ENCODE results near the gene PSG2.
A peak's percentile ranks its signal among the peaks of the same experiment; 100 is the strongest.
"Not testable (repeated sequence)": the region's sequence is repeated elsewhere in the genome, so short reads cannot be mapped to it uniquely, and the experiment has no call there.

Gene PSG2

DNA sequence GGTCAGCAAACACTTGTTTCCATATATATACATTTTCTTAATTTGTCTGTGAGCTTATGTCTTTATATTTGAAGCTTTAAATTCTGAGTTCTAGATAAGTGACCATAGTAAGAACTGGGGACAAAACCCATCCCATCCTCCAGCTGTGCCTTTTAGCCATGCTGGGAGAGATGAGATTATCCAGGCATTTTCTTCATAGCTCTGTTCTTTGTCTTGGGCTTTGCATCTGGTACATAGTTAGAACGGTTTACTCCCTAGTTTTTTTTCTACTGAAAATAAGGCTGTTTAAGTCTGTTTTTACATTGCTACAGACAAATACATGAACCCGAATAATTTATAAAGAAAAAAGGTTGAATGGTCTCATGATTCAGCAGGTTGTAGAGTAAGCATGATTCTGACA lies 35.9 kb downstream of the PSG2 start:
- not testable (repeated sequence) for H3K27ac ChIP-seq (ENCODE audit: low read depth, low read length); H3K4me3 ChIP-seq (ENCODE audit: low read length); H3K9me3 ChIP-seq (ENCODE audit: control insufficient read depth, insufficient read depth, low read length); H3K9me2 ChIP-seq (replicated peaks; ENCODE audit: control insufficient read depth, low read length); H3K79me2 ChIP-seq (ENCODE audit: control insufficient read depth, low read length); H3K4me1 ChIP-seq (ENCODE audit: control insufficient read depth, low read length); H3K27me3 ChIP-seq (ENCODE audit: control insufficient read depth, low read length); H3K36me3 ChIP-seq (ENCODE audit: control insufficient read depth, low read length); H4K20me1 ChIP-seq (ENCODE audit: control insufficient read depth, insufficient read depth, low read depth, low read length); H3F3A ChIP-seq (ENCODE audit: control insufficient read depth, insufficient read depth); H3K4me2 ChIP-seq (ENCODE audit: low read length)

DNA sequence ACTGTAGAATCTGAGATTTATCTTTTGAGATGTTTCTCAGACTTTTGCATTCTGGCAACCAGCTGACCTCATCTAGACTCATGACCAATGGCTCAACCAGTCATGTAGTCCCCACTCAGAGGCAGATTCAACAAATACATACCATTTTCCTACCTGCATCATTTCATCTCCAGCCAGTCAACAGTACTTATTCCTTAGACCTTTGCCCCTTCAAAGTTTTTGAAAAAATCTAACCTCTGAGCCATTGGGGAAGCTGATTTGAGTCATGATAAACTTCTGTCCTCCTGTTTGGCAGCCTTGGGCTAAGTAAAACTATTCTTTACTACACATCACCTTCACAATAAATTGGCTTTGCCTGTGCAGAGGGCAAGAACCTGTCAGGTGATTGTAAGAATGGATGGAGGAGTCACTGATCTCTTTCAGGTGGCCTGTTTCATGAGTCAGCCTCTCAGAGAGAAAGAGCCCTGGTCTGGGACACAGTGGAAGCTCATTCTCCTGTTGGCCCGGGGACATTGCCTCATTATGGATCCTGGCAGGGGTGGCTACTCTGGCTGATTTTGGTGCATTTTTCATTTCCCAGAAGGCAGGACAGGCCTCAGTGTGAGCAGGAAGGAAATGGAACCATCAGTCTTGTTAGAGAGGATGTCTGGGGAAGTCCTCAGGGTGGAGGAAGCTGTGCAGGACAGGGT lies 38.9 kb downstream of the PSG2 start:
- not testable (repeated sequence) for H3K9me3 ChIP-seq (ENCODE audit: control insufficient read depth, insufficient read depth, low read length); H3K79me2 ChIP-seq (ENCODE audit: control insufficient read depth, low read length); H3K4me1 ChIP-seq (ENCODE audit: control insufficient read depth, low read length); H3K9me2 ChIP-seq (replicated peaks; ENCODE audit: control insufficient read depth, low read length); H3K4me2 ChIP-seq (ENCODE audit: low read length); H3K27me3 ChIP-seq (ENCODE audit: control insufficient read depth, low read length); H3K27ac ChIP-seq (ENCODE audit: low read depth, low read length); H4K20me1 ChIP-seq (ENCODE audit: control insufficient read depth, insufficient read depth, low read depth, low read length); H3K36me3 ChIP-seq (ENCODE audit: control insufficient read depth, low read length); H3K4me3 ChIP-seq (ENCODE audit: low read length); H3F3A ChIP-seq (ENCODE audit: control insufficient read depth, insufficient read depth)

DNA sequence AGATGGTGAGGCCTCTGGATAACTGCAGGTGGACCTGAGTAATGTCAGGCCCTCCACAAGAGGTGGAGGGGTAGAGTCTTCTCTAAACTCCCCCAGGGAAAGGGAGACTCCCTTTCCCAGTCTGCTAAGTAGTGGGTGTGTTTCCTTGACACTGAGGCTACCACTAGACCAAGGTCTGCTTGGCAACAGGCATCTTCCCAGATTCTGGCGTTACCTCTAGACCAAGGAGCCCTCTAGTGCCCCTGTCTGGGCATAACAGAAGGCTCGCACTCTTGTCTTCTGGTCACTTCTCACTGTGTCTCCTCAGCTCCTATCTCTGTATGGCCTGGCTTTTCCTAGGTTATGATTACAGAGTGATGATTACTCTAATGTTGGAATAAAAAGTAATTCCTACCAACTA lies 50.9 kb downstream of the PSG2 start:
- H3F3A ChIP-seq (ENCODE audit: control insufficient read depth, insufficient read depth); H3K9me2 ChIP-seq (replicated peaks; ENCODE audit: control insufficient read depth, low read length); H4K20me1 ChIP-seq (ENCODE audit: control insufficient read depth, insufficient read depth, low read depth, low read length); H3K4me1 ChIP-seq (ENCODE audit: control insufficient read depth, low read length); H3K36me3 ChIP-seq (ENCODE audit: control insufficient read depth, low read length); H3K79me2 ChIP-seq (ENCODE audit: control insufficient read depth, low read length); H3K27me3 ChIP-seq (ENCODE audit: control insufficient read depth, low read length); H3K27ac ChIP-seq (ENCODE audit: low read depth, low read length); H3K9me3 ChIP-seq (ENCODE audit: control insufficient read depth, insufficient read depth, low read length); H3K4me3 ChIP-seq (ENCODE audit: low read length); H3K4me2 ChIP-seq (ENCODE audit: low read length): not testable (repeated sequence)

GRCh38 chr19:43028866-43029265 lies 53.6 kb downstream of the PSG2 start:
- H3K4me2 ChIP-seq (ENCODE audit: low read length): no peak overlapping the region
- TF ChIP-seq EZH2phosphoT487 (IDR thresholded peaks at IDR 0.05; ENCODE audit: borderline replicate concordance, low read length): no peak
- TF ChIP-seq, protein P1, sequence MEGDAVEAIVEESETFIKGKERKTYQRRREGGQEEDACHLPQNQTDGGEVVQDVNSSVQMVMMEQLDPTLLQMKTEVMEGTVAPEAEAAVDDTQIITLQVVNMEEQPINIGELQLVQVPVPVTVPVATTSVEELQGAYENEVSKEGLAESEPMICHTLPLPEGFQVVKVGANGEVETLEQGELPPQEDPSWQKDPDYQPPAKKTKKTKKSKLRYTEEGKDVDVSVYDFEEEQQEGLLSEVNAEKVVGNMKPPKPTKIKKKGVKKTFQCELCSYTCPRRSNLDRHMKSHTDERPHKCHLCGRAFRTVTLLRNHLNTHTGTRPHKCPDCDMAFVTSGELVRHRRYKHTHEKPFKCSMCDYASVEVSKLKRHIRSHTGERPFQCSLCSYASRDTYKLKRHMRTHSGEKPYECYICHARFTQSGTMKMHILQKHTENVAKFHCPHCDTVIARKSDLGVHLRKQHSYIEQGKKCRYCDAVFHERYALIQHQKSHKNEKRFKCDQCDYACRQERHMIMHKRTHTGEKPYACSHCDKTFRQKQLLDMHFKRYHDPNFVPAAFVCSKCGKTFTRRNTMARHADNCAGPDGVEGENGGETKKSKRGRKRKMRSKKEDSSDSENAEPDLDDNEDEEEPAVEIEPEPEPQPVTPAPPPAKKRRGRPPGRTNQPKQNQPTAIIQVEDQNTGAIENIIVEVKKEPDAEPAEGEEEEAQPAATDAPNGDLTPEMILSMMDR (IDR thresholded peaks at IDR 0.05; ENCODE audit: low read depth, low read length, poor library complexity, severe bottlenecking): no peak
- no peaks in the 10 kb centered on the region for H3F3A ChIP-seq (ENCODE audit: control insufficient read depth, insufficient read depth)
- no peak overlapping the region for H3K27ac ChIP-seq (ENCODE audit: low read depth, low read length)
- H3K79me2 ChIP-seq (ENCODE audit: control insufficient read depth, low read length): no peaks in the 10 kb centered on the region
- H3K36me3 ChIP-seq (ENCODE audit: control insufficient read depth, low read length): no peaks in the 10 kb centered on the region
- H4K20me1 ChIP-seq (ENCODE audit: control insufficient read depth, insufficient read depth, low read depth, low read length): no peaks in the 10 kb centered on the region
- no peaks in the 10 kb centered on the region for H3K9me3 ChIP-seq (ENCODE audit: control insufficient read depth, insufficient read depth, low read length)
- no peaks in the 10 kb centered on the region for H3K9me2 ChIP-seq (replicated peaks; ENCODE audit: control insufficient read depth, low read length)
- no peaks in the 10 kb centered on the region for H3K27me3 ChIP-seq (ENCODE audit: control insufficient read depth, low read length)
- H3K4me3 ChIP-seq (ENCODE audit: low read length): no peak overlapping the region
- H3K4me1 ChIP-seq (ENCODE audit: control insufficient read depth, low read length): no peaks in the 10 kb centered on the region

GRCh38 chr19:43027985-43028384 lies 54.5 kb downstream of the PSG2 start:
- H3K9me2 ChIP-seq (replicated peaks; ENCODE audit: control insufficient read depth, low read length); H3K9me3 ChIP-seq (ENCODE audit: control insufficient read depth, insufficient read depth, low read length); H3F3A ChIP-seq (ENCODE audit: control insufficient read depth, insufficient read depth); H3K27me3 ChIP-seq (ENCODE audit: control insufficient read depth, low read length); H3K79me2 ChIP-seq (ENCODE audit: control insufficient read depth, low read length); H3K4me2 ChIP-seq (ENCODE audit: low read length); H3K27ac ChIP-seq (ENCODE audit: low read depth, low read length); H3K36me3 ChIP-seq (ENCODE audit: control insufficient read depth, low read length); H3K4me3 ChIP-seq (ENCODE audit: low read length); H3K4me1 ChIP-seq (ENCODE audit: control insufficient read depth, low read length); H4K20me1 ChIP-seq (ENCODE audit: control insufficient read depth, insufficient read depth, low read depth, low read length): not testable (repeated sequence)
- TF ChIP-seq, protein P1 (IDR thresholded peaks at IDR 0.05; ENCODE audit: low read depth, low read length, poor library complexity, severe bottlenecking): peak; percentile 64

DNA sequence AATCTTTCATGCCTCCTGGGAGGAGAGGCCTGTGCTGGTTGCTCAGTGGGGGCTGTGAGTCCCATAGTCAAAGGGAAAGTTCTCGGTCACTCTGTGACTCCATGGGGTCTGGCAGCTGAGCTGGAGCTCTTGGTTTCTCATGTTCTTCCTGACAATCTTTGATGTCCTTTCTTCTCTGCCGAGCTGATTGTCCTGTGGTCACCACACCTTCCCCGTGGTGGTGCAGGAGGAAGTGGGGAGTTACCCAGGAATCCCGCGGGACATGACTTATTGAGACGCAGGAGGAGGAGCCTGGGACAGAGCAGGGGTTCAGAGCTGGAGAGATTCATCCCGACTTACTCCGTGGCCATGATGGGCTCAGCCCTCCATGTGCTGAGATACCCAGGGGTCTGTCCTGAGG lies 55.4 kb downstream of the PSG2 start:
- not testable (repeated sequence) for H3K9me3 ChIP-seq (ENCODE audit: control insufficient read depth, insufficient read depth, low read length); H3K4me1 ChIP-seq (ENCODE audit: control insufficient read depth, low read length); H3K36me3 ChIP-seq (ENCODE audit: control insufficient read depth, low read length); H3K27ac ChIP-seq (ENCODE audit: low read depth, low read length); H3K27me3 ChIP-seq (ENCODE audit: control insufficient read depth, low read length); H3K4me3 ChIP-seq (ENCODE audit: low read length); H3K79me2 ChIP-seq (ENCODE audit: control insufficient read depth, low read length); H4K20me1 ChIP-seq (ENCODE audit: control insufficient read depth, insufficient read depth, low read depth, low read length); H3K9me2 ChIP-seq (replicated peaks; ENCODE audit: control insufficient read depth, low read length); H3F3A ChIP-seq (ENCODE audit: control insufficient read depth, insufficient read depth); H3K4me2 ChIP-seq (ENCODE audit: low read length)

- H3K36me3 ChIP-seq (ENCODE audit: control insufficient read depth, low read length); H3K4me2 ChIP-seq (ENCODE audit: low read length): not testable (repeated sequence)
These were observed 56.1 kb downstream of the PSG2 start, which contains the start of gene PSG11 for GRCh38 chr19:43026369-43026768. TSS of gene PSG11 (minus strand) at chr19:43026469. CDS start at chr19:43026372, 97 bp downstream.

More at GRCh38 chr19:43026369-43026768, 56.1 kb downstream of the PSG2 start, which contains the start of gene PSG11:
- H3K9me3 ChIP-seq (ENCODE audit: control insufficient read depth, insufficient read depth, low read length); H3K27ac ChIP-seq (ENCODE audit: low read depth, low read length); H3K79me2 ChIP-seq (ENCODE audit: control insufficient read depth, low read length); H3K27me3 ChIP-seq (ENCODE audit: control insufficient read depth, low read length); H3K4me3 ChIP-seq (ENCODE audit: low read length); H3K9me2 ChIP-seq (replicated peaks; ENCODE audit: control insufficient read depth, low read length); H3K4me1 ChIP-seq (ENCODE audit: control insufficient read depth, low read length); H3F3A ChIP-seq (ENCODE audit: control insufficient read depth, insufficient read depth); H4K20me1 ChIP-seq (ENCODE audit: control insufficient read depth, insufficient read depth, low read depth, low read length): not testable (repeated sequence)
